HG02763 (cell line): ENCODE measurements around the gene PCMTD2.

ENCODE experiments used
- ATAC-seq: cut with Tn5 transposase; IDR thresholded peaks from one replicate; pipeline ENCODE4 v1.9.1; 2021; ENCODE audit warnings: mild to moderate bottlenecking, moderate library complexity; ENCODE audit not compliant: unreplicated experiment

PCMTD2 gene

GRCh38 chr20:64255361-64256281, at the start of gene PCMTD2:
Gene PCMTD2, plus strand, starts transcription at chr20:64255748. Its CDS starts 4,218 bp downstream, at chr20:64259966.
- ATAC-seq, result peak; percentile 88

- no peak for ATAC-seq
Observed at GRCh38 chr20:64206614-64207013, 48.9 kb upstream of the PCMTD2 start.

GRCh38 chr20:64207641-64208590, 47.6 kb upstream of the PCMTD2 start:
- no peak for ATAC-seq

GRCh38 chr20:64209148-64209547, 46.4 kb upstream of the PCMTD2 start:
- no peak for ATAC-seq

GRCh38 chr20:64210656-64211369, 44.7 kb upstream of the PCMTD2 start:
- ATAC-seq, result no peak

GRCh38 chr20:64211874-64212658, 43.5 kb upstream of the PCMTD2 start:
- ATAC-seq, result no peak

GRCh38 chr20:64212755-64213154, 42.8 kb upstream of the PCMTD2 start:
- no peak for ATAC-seq

- ATAC-seq, result no peak
Observed at GRCh38 chr20:64214113-64214512, 41.4 kb upstream of the PCMTD2 start.

GRCh38 chr20:64214952-64215351, 40.6 kb upstream of the PCMTD2 start:
- no peak for ATAC-seq

GRCh38 chr20:64216036-64216435, 39.5 kb upstream of the PCMTD2 start:
- ATAC-seq, result no peak

GRCh38 chr20:64216910-64217309, 38.6 kb upstream of the PCMTD2 start:
- ATAC-seq, result no peak

GRCh38 chr20:64217539-64218221, 37.9 kb upstream of the PCMTD2 start:
- no peak for ATAC-seq

- no peak for ATAC-seq
Observed at GRCh38 chr20:64219202-64219601, 36.3 kb upstream of the PCMTD2 start.

- ATAC-seq, result no peak
Observed at GRCh38 chr20:64219730-64220129, 35.8 kb upstream of the PCMTD2 start.

GRCh38 chr20:64220420-64220819, 35.1 kb upstream of the PCMTD2 start:
- no peak for ATAC-seq

GRCh38 chr20:64220891-64221527, 34.5 kb upstream of the PCMTD2 start:
- ATAC-seq, result no peak

- ATAC-seq, result no peak
Observed at GRCh38 chr20:64222291-64222735, 33.2 kb upstream of the PCMTD2 start.

- ATAC-seq, result no peak
Observed at GRCh38 chr20:64222851-64223525, 32.6 kb upstream of the PCMTD2 start.
